Progenitor cell of endocrine pancreas (in vitro differentiated cells): ENCODE measurements around the gene APOA4. TPM values are rescaled to one million over a fixed set of nuclear protein-coding genes. Genes with fewer than 3 reads are reported as not detected.

ENCODE experiments used
- DNase-seq: peaks from one replicate; pipeline ENCODE4 v3.0.0; 2021; ENCODE audit warnings: low spot score; ENCODE audit not compliant: unreplicated experiment
- H3K27ac Mint-ChIP-seq: 2 replicates; pipeline ENCODE4 v1.8.0; 2021; ENCODE audit warnings: mild to moderate bottlenecking, moderate library complexity, mixed read lengths
- H3K27me3 Mint-ChIP-seq: 2 replicates; pipeline ENCODE4 v1.8.0; 2021; ENCODE audit warnings: mixed read lengths
- H3K36me3 Mint-ChIP-seq: 2 replicates; pipeline ENCODE4 v1.8.0; 2022; ENCODE audit warnings: mixed read lengths; ENCODE audit not compliant: insufficient read depth
- H3K4me1 Mint-ChIP-seq: 2 replicates; pipeline ENCODE4 v1.8.0; 2021; ENCODE audit warnings: low read depth, mixed read lengths
- H3K4me3 Mint-ChIP-seq: 2 replicates; pipeline ENCODE4 v1.8.0; 2021; ENCODE audit warnings: low read depth, mild to moderate bottlenecking, moderate library complexity, mixed read lengths
- H3K9me3 Mint-ChIP-seq: 2 replicates; pipeline ENCODE4 v1.8.0; 2021; ENCODE audit warnings: low read depth, mixed read lengths
- long read RNA-seq: library from polyadenylated mRNA; unstranded; transcript quantifications from one replicate; pipeline ENCODE4 v2.0.0, GENCODE V29; 2020
- total RNA-seq: library from RNA; stranded (reverse); gene quantifications from 2 replicates; pipeline ENCODE4 v1.2.1, GENCODE V29; 2021
- TF ChIP-seq, protein P1 (sequence below): fragments of 200-600 bp; sonication (generic); IDR thresholded peaks from one replicate; pipeline ENCODE4 v1.5.0; 2021; ENCODE audit warnings: antibody characterized with exemption, mild to moderate bottlenecking; ENCODE audit not compliant: unreplicated experiment

Gene APOA4
- not detected in 2 replicates for total RNA-seq
- long read RNA-seq, result 0 reads

DNA sequence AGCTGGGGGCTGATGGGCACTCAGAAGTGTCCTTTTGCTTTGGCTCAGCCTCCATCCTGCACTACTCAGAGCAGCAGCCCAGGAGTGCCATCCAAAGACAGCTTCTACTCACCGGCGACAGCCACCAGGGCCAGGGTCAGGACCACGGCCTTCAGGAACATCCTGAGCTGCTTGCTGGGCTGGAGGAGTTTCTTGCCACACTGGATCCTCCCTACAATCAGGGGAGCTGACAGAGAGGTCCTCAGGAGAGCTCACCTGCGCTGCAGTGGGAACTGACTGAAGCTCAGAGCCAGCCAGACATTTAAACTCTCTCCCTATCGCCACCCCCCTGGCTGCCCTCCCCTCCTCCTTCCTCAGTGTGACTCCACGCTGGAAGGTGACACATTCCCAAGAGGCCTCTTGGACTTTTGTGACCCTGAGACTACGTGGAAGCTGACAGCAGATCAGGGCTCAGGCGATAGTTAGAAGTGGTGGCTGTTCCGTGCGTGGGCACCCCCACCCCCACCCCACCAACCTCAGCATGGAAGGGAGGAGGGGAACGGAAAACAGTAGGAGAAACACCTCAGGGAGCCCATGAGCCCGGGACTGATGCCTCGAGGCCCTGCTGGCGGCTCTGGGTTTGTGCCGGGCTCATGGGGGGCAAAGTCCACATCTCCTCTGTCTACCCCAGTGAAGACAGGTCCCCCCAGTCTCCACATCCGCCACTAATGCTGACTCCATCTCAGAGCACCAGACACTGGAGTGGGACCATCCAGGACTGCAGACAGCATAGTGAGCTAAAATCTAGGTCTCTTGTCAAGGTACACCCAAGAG, at the start of gene APOA4:
Gene APOA4 (minus strand): TSS at position 274 of the 813 bp plus-strand sequence. CDS start 113 bp downstream, at position 161.
- H3K27ac Mint-ChIP-seq, result no peak within 1 kb of the TSS
- H3K4me3 Mint-ChIP-seq, result no peak within 1 kb of the TSS
- TF ChIP-seq, protein P1, sequence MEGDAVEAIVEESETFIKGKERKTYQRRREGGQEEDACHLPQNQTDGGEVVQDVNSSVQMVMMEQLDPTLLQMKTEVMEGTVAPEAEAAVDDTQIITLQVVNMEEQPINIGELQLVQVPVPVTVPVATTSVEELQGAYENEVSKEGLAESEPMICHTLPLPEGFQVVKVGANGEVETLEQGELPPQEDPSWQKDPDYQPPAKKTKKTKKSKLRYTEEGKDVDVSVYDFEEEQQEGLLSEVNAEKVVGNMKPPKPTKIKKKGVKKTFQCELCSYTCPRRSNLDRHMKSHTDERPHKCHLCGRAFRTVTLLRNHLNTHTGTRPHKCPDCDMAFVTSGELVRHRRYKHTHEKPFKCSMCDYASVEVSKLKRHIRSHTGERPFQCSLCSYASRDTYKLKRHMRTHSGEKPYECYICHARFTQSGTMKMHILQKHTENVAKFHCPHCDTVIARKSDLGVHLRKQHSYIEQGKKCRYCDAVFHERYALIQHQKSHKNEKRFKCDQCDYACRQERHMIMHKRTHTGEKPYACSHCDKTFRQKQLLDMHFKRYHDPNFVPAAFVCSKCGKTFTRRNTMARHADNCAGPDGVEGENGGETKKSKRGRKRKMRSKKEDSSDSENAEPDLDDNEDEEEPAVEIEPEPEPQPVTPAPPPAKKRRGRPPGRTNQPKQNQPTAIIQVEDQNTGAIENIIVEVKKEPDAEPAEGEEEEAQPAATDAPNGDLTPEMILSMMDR, result no peak
- no peaks in the 10 kb centered on the region for H3K9me3 Mint-ChIP-seq
- no peak for DNase-seq
- no peaks in the 10 kb centered on the region for H3K36me3 Mint-ChIP-seq
- H3K27me3 Mint-ChIP-seq, result peaks cover 15% of the 10 kb centered on the region
- peaks cover 14% of the 10 kb centered on the region for H3K4me1 Mint-ChIP-seq

DNA sequence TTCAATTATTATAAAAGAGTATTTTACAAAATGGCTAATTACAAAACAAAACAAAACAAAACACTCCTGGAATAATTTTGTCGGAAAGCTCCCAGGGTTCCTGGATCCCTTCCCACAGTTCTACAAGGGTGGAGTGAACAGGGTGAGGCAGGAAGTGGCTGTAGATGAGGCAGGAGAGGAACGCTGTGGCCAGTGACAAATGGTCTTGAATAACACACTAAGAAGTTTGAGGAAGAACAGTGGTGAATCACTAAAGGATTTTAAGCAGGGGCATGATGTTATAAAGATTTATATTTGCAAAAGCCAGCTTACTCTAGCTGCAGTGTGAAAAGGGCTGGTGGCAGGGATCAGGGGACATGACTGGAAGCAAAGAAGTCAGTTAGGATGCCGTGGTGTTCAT, 48.1 kb upstream of the APOA4 start:
- DNase-seq, result no peak
- Mint-ChIP-seq H3K36me3 (peaks cover 30% of the 10 kb centered on the region), H3K9me3 (no peaks in the 10 kb centered on the region), H3K4me3 (no peak overlapping the region), H3K27ac (peak overlapping the region; percentile 44), H3K4me1 (no peaks in the 10 kb centered on the region), H3K27me3 (no peaks in the 10 kb centered on the region)
- TF ChIP-seq, protein P1, result no peak

DNA sequence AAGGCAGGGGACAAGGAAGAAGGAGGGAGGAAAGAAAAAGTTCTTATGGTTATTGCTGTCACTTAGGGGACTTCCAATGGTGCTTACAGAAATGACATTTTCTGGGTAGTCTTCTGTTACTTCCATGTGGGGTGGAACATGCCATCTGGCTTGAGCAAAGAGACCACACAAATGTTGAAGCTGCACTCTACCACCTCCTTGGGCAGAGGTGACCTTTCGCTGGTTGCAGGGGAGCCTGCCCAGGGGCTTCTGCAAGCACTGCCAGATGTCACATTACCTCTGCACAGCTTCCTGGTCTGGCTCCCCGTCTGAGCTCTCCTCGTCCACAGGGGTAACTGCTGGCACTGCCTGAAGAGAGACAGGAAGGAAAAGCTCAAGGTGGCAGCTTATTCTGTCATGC, 47.0 kb upstream of the APOA4 start:
- TF ChIP-seq, protein P1, result no peak
- no peaks in the 10 kb centered on the region for H3K27me3 Mint-ChIP-seq
- H3K4me1 Mint-ChIP-seq, result no peaks in the 10 kb centered on the region
- no peak for DNase-seq
- H3K9me3 Mint-ChIP-seq, result no peaks in the 10 kb centered on the region
- H3K27ac Mint-ChIP-seq, result no peak overlapping the region
- no peak overlapping the region for H3K4me3 Mint-ChIP-seq
- H3K36me3 Mint-ChIP-seq, result peaks cover 33% of the 10 kb centered on the region

DNA sequence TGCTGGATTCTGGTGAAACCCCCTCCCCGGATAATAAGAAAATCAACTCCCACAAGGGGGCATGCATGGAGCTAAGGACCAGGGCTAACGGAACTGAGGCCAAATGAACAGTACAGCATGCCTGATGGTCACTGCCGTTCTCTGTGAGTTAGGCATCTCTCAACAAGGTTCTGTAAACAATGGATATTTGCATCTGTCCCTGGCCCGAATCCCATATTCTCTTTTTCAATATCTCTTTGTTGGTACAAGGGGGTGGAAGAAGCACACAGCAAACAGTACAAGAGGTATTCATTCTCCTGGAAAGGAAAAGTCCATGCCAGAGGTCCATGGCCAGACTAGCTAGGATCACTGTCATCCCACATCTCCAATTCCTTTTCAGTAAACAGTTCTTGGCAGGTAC, 46.5 kb upstream of the APOA4 start:
- Mint-ChIP-seq H3K9me3 (no peaks in the 10 kb centered on the region), H3K36me3 (peaks cover 31% of the 10 kb centered on the region), H3K27me3 (no peaks in the 10 kb centered on the region), H3K4me3 (no peak overlapping the region), H3K27ac (no peak overlapping the region), H3K4me1 (no peaks in the 10 kb centered on the region)
- TF ChIP-seq, protein P1, result no peak
- DNase-seq, result no peak

DNA sequence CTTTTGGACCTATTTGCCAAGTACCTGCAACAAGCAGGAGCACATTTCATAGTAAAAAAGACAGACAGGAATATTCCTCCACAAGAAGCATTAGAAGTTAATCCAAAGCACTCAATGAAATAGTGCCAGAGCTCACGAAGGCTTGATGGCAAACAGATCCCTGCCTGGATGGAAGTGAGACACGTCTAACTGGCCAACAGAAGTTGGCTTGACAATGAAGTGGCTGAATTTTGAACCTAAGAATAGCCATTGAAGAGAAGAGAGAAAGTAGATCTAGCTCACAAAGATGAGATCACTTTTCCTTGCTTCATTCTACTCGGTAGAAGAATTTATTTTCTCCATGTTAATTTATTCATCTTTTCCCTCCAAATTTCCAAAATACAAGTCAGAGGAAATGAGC, 45.0 kb upstream of the APOA4 start:
- Mint-ChIP-seq H3K36me3 (peaks cover 34% of the 10 kb centered on the region), H3K9me3 (no peaks in the 10 kb centered on the region)

More for the DNA sequence above, 45.0 kb upstream of the APOA4 start:
- Mint-ChIP-seq H3K27ac (no peak overlapping the region), H3K4me3 (no peak overlapping the region), H3K4me1 (no peaks in the 10 kb centered on the region), H3K27me3 (no peaks in the 10 kb centered on the region)
- TF ChIP-seq, protein P1, result no peak
- no peak for DNase-seq
